HG03139 (cell line): ENCODE data around the gene PIGZ.

Experiments
- ATAC-seq: cut with Tn5 transposase; IDR thresholded peaks from one replicate; pipeline ENCODE4 v1.9.1; 2021; ENCODE audit not compliant: unreplicated experiment

PIGZ gene

DNA sequence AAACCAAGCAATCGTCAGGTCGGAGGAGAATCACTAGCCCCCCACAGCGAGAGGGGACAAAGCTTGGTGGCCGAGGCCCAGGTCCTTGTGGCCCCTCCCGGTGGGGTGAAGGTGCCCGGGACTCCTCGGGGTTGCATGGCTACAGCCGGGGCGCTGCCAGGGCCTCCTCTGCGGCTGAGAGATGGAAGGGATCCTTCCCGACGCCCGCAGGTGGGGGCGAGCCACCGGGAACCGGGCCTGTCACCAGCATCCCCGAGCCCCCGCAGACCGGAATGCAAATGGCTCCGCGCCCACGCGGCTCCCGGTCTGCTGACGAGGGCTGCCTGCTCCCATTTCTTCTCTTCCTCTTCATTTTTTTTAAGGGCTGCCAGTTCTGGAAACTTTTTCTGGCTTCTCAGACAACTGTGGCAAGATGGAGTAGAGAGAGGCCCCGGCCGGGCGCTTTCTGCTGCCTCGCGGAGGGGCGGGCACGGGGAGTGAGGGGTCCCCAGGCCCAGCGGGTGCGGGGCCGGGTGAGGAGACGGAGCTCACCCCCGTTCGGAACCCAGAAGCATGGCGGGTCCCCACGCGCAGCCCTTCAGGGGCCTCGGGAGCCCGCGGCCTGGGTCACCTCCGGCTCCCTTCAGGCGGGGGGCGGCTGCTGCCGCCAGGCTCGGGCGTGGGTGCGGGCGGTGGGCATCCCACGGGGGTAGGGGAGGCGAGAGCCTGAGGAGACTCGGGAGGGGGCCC is 33.5 kb upstream of the PIGZ start:
- no peak for ATAC-seq

DNA sequence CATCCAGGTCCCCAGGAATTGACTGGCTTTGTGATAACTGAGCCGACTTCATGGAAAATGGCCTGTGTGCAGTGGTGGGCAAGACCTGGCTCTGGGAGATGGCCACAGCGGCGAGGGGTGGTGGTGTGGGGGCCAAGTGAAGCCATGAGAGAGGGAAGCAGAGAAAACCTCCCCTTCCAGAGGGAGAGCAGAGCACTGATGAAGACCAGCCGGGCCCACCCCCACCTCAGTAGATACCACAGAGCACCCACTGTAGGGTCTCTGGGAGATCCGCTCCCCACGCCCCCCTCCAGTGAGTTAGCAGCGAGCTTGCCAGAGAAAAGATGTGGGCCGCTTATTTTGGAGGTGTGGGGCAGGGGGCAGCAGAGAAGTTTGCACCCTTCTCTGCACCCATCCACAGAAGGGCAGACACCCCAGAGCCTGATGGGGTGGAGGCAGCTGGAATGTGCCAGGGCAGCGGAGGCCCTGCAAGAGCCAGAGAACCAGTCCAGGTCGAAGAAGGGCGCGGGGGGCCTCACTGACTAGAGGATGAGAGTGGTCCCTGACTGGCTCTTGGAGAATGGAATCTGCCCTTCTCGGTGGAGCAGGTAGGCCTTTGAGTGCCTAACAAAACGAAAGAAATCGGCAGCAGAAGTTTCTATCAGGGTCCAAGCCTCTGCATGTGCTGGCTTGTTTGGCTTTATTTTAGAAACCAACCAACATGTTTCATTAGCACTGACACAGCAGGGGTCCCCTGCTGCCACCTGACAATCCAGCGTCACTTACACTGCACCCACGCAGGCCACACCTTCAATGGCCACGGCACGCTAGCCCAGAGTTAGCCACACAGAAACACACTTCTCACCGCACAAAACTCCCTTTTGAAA is 32.7 kb upstream of the PIGZ start:
- ATAC-seq, result no peak

- ATAC-seq, result no peak
Measured at GRCh38 chr3:197000211-197000610, 31.6 kb upstream of the PIGZ start.

DNA sequence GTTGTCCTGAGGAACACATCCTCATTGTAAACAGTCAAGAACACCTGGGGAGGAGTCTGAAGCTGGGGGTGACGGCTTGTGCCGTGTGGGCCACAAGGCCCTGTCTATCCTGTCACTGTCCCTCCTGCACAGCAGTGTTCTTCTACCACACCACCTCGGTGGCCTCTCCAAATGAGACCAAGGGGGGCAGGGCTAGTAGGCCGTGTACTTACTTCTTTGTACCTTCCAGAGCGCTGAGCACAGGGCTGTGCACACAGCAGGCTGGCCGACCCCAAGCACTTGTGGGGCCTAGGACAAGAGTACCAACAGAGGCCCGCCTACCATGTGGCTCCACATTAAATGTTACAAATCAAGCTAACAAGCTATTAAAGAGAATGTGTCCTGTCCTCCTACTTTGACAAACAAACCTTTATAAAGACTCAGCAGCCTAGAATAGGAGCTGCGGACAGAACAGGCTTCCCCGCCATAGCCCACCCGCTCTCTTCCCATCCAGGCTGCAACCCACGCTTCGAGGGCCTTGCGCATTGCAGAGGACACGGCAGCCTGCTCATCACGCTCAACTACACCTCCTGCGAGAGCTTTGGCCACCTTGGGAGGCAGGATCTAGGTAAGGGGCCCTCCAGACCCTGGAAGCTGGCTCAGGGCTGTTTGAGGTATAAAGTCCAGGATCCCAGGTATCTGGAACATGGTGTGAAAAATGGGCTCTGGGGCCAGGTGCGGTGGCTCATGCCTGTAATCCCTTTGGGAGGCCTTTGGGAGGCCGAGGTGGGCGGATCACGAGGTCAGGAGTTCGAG is 30.5 kb upstream of the PIGZ start:
- ATAC-seq, result no peak

DNA sequence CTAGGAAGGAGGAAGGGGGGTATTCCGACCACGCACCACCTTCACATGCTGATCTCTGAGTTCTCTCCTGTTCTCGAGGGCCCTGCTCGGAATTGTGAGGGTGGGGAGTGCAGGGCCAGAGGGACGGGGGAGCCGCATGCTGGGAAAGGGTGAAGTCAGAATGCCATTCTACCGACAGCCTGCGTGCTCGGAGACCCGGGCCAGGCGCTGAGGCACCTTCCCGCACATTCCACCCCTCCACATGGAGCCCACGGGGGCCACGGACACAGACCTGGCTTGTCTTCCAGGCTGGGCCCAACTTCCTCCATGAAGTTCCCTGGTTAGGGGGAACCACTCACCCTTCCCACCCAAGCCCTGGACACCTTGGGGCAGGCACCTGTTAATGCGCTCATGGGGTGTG is 28.7 kb upstream of the PIGZ start:
- ATAC-seq, result no peak

DNA sequence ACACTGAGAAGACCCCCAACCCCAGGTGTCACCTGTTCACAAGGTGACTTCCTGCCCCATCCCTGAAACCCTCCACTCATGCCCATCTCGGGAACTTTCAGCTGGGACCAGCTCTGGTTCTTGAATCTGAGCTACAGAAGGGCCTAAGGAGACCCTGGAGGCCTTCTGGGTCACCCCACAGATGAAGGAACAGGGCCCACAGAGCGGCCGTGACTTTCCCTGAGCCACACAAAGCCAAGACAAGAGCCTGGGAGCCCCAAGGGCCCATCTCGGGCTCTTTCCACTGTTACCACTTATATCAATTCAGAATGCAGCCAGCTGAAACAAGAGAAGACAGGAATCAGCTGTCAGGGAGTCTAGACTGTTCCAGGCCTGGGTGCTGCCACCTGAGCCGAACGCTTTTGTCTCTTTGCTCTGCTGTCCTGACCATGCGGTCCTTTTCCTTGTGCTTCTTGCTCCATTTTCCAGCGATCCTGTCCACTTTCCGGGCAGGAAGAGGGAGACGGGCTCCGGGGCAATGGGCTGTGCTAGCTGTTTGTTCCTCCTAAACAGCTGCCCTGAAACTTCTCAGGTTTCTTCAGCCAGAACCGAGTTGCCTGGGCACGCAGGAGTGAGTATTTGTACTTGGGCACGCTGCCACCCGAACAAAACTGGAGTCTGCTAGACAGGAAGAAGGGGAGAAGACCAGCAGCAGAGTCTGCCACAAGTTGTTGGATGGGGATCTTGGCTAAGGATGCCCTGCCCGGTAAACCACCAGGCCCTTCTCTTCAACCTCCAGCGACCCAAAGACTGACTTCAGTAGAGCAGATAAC is 28.0 kb upstream of the PIGZ start:
- ATAC-seq, result no peak

GRCh38 chr3:196995646-196996355 is 27.2 kb upstream of the PIGZ start:
- no peak for ATAC-seq

GRCh38 chr3:196995027-196995426 is 26.4 kb upstream of the PIGZ start:
- no peak for ATAC-seq

- no peak for ATAC-seq
Measured at GRCh38 chr3:196994056-196994455, 25.4 kb upstream of the PIGZ start.

DNA sequence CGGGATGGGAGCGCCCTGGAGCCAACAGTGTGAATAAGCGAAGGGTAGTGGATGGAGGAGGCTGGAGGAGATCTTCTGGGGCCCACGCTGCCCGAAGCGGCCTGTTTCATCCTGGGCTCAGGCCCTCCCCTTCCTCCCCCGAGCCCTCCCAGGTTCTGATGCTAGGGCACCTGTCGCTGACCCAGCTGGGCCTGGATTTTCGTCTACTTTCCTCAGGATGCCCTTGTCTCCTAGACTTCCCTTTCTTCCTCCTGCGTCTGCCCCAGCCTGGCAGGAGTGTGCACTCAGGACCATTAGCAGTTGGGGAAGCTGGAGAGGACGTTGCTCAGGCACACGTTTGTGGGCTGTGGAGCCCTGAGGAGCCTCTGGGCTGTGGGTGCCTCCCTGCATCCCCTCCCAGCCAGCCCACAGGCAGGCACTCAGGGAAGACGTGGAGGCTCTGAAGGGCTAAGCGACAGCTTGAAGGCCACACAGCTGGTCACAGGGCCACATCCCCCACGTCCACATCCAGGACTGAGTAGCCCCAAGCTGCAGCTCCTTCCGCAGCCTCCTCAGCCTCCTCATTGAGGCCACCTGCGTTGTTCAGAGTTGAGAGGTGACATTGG is 23.9 kb upstream of the PIGZ start:
- no peak for ATAC-seq

- ATAC-seq, result no peak
Measured at GRCh38 chr3:196991581-196992460, 23.2 kb upstream of the PIGZ start.

DNA sequence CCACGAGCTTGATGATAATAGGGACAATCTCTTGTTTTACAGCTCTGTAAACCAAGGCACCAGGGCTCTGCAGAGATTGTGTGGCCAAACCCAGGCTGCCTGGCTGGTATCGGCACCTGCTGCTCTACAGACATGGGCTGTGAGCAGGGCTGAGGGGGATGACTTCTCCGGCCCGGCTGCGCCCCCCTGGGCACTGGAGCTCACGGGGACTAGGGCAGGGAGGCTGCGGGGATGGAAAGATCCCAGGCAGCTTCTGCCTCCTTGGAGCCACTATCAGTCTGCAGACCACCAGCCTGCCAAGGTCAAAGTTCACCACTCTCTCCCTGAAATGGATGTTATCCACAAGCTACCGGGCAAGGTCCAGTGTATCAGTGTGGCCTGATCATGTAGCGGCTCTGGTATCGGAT is 22.0 kb upstream of the PIGZ start:
- ATAC-seq, result no peak

- ATAC-seq, result no peak
Measured at GRCh38 chr3:196989721-196990262, 21.2 kb upstream of the PIGZ start.

DNA sequence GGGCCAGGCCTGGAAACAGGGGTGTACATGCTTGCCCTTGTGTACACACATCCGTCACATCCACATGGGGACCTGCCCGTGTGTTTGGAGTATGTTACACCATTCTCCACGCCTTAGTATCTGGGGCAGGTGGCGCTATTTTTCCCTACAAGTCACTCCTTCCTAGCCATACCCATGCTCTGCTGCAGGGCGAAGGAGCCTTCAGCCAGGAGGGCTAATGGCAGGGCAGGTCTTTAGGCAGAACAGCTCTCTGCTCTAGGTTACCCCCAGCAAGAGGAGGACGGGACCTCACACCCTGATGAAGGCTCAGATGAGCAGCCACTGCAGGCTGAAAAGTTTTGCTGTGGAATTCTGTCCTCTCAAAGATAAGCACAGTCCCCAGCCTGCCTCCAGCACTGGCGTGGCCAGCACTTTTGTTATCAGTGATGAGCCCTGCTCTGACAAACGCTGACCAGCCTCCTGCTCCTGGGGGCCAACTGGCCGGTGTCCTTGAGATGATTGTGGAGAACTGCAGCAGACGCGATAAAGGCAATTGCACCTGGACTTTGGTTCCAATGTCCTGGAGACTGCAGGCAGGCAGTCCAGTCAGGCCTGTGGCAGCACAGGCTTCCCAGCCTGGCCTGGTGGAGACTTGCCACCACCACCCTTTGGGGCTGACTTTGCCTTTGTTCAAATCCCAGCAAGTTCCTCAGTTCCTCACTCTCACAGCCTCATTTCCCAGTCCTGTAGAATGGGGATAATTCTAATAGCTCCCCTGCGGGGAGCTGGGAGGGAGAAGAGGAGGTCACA is 19.8 kb upstream of the PIGZ start:
- ATAC-seq, result no peak

GRCh38 chr3:196987022-196987421 is 18.4 kb upstream of the PIGZ start:
- no peak for ATAC-seq

- ATAC-seq, result no peak
Measured at GRCh38 chr3:196985954-196986885, 17.6 kb upstream of the PIGZ start.

DNA sequence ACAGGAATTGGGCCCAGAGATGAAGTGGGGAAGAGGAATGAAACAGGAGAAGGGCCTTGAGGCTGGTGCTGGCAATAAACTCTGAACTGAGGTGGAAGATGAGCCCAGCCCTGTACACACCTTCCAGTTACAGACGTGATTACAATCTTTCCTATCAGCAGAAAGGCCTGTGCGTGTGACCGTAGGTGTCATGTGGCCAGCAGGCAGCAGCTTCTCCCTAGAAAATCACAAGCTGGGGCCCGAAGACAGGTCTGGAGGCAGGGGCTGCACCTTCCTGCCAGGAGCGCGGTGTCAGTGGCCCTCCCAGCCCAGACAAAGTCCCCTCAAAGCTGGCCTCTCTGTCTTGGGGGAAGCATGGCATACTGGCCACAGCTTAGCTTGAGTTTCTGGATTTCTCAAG is 16.7 kb upstream of the PIGZ start:
- ATAC-seq, result no peak
